GM23338 (cell line): ENCODE results near the gene MTHFSD. TPM values are rescaled to one million over a fixed set of nuclear protein-coding genes. Genes with fewer than 3 reads are reported as not detected.

Experiments
- ATAC-seq: fragments of 200-7000 bp; cut with Tn5 transposase; 3 replicates; pipeline ENCODE4 v1.9.1; 2020
- DNase-seq: peaks from one replicate; pipeline ENCODE4 v3.0.0-alpha.2; 2015; ENCODE audit warnings: low spot score
- H2AFZ ChIP-seq: fragments of 200-600 bp; sonication (generic); 2 replicates; pipeline ENCODE4 v1.8.0; 2016; ENCODE audit warnings: antibody characterized with exemption, mild to moderate bottlenecking, moderate library complexity
- H3F3A ChIP-seq: fragments of 200-600 bp; sonication (generic); replicated peaks from 2 replicates; pipeline ENCODE4 v1.8.0; 2017; ENCODE audit warnings: antibody characterized with exemption, mixed run types, low read depth
- H3K27ac ChIP-seq: fragments of 200-600 bp; sonication (generic); 2 replicates; pipeline ENCODE4 v1.6.1; 2016; ENCODE audit warnings: low read depth
- H3K27me3 ChIP-seq: fragments of 200-600 bp; sonication (generic); 2 replicates; pipeline ENCODE4 v1.8.0; 2016; ENCODE audit warnings: mild to moderate bottlenecking, mixed run types, moderate library complexity; ENCODE audit not compliant: insufficient read depth
- H3K36me3 ChIP-seq: fragments of 200-600 bp; sonication (generic); 2 replicates; pipeline ENCODE4 v1.8.0; 2016; ENCODE audit warnings: mild to moderate bottlenecking; ENCODE audit not compliant: insufficient read depth
- H3K4me1 ChIP-seq: fragments of 200-600 bp; sonication (generic); 2 replicates; pipeline ENCODE4 v1.8.0; 2016; ENCODE audit warnings: mild to moderate bottlenecking, moderate library complexity; ENCODE audit not compliant: insufficient read depth
- H3K4me2 ChIP-seq: fragments of 200-600 bp; sonication (generic); 2 replicates; pipeline ENCODE4 v1.7.1; 2017; ENCODE audit warnings: mixed run types
- H3K4me3 ChIP-seq: fragments of 200-600 bp; sonication (generic); 2 replicates; pipeline ENCODE4 v1.6.1; 2016; ENCODE audit warnings: mixed run types
- H3K79me2 ChIP-seq: fragments of 200-600 bp; sonication (generic); replicated peaks from 2 replicates; pipeline ENCODE4 v1.8.0; 2017; ENCODE audit warnings: mild to moderate bottlenecking; ENCODE audit not compliant: insufficient read depth
- H3K9me2 ChIP-seq: fragments of 200-600 bp; sonication (generic); 2 replicates; pipeline ENCODE4 v1.8.0; 2017; ENCODE audit not compliant: insufficient read depth
- H4K20me1 ChIP-seq: fragments of 200-600 bp; sonication (generic); replicated peaks from 2 replicates; pipeline ENCODE4 v1.8.0; 2017; ENCODE audit warnings: mild to moderate bottlenecking; ENCODE audit not compliant: insufficient read depth
- H3K27ac Mint-ChIP-seq: 2 replicates; pipeline ENCODE4 v1.8.0; 2020; ENCODE audit warnings: inconsistent platforms, mild to moderate bottlenecking, moderate library complexity, mixed read lengths
- H3K27me3 Mint-ChIP-seq: 3 replicates; pipeline ENCODE4 v1.8.0; 2022; ENCODE audit warnings: low read depth, mild to moderate bottlenecking, moderate library complexity, mixed read lengths, inconsistent platforms; ENCODE audit not compliant: insufficient read depth, poor library complexity
- H3K36me3 Mint-ChIP-seq: 3 replicates; pipeline ENCODE4 v1.8.0; 2021; ENCODE audit warnings: low read depth, mild to moderate bottlenecking, inconsistent platforms, moderate library complexity, mixed read lengths
- H3K4me1 Mint-ChIP-seq: 3 replicates; pipeline ENCODE4 v1.8.0; 2020; ENCODE audit warnings: mild to moderate bottlenecking, inconsistent platforms, mixed read lengths
- H3K4me3 Mint-ChIP-seq: 3 replicates; pipeline ENCODE4 v1.8.0; 2021; ENCODE audit warnings: moderate library complexity, mild to moderate bottlenecking, inconsistent platforms, mixed read lengths
- H3K9me3 Mint-ChIP-seq: 3 replicates; pipeline ENCODE4 v1.8.0; 2020; ENCODE audit warnings: moderate library complexity, mild to moderate bottlenecking, inconsistent platforms, mixed read lengths
- CREB1 ChIP-seq: fragments of 250-450 bp; sonication (Bioruptor Pico); IDR thresholded peaks from 2 replicates; pipeline ENCODE4 v1.5.0; 2020; ENCODE audit warnings: low read depth, mild to moderate bottlenecking, moderate library complexity
- CTCF ChIP-seq, 2 experiments: fragments of 200-600 bp in 1 of 2; sonication (generic) in 1 of 2; conservative IDR thresholded peaks; 2 replicates each; pipeline versions ENCODE4 v1.5.1 to v1.6.1; 2016 to 2017; ENCODE audit warnings: antibody characterized with exemption in 2 of 2, low read depth in 2 of 2, mild to moderate bottlenecking in 2 of 2, moderate library complexity in 1 of 2
- EZH2phosphoT487 ChIP-seq: fragments of 200-600 bp; sonication (generic); IDR thresholded peaks from one replicate; pipeline ENCODE4 v1.8.1; 2018; ENCODE audit warnings: antibody characterized with exemption; ENCODE audit not compliant: unreplicated experiment
- NANOG ChIP-seq: IDR thresholded peaks from 2 replicates; pipeline ENCODE4 v1.6.1; 2016; ENCODE audit warnings: antibody characterized with exemption, borderline replicate concordance
- STAT1 ChIP-seq: IDR thresholded peaks from one replicate; pipeline ENCODE4 v1.6.1; 2016; ENCODE audit warnings: antibody characterized with exemption; ENCODE audit not compliant: unreplicated experiment
- ZNF114 ChIP-seq: fragments of 250-450 bp; sonication (Bioruptor Pico); IDR thresholded peaks from 2 replicates; pipeline ENCODE4 v1.5.0; 2020; ENCODE audit warnings: mild to moderate bottlenecking, moderate library complexity
- ZNF331 ChIP-seq: fragments of 250-450 bp; sonication (Bioruptor Pico); IDR thresholded peaks from 2 replicates; pipeline ENCODE4 v1.5.0; 2020; ENCODE audit warnings: low read depth, mild to moderate bottlenecking, moderate library complexity
- polyA plus RNA-seq: library from polyadenylated mRNA; unstranded; fragments of >200 nt; fragmentation: Nextera tagmentation; extraction: Ambion mirVana; gene quantifications from 2 replicates; pipeline ENCODE4 v1.2.1, GENCODE V29; 2016
- total RNA-seq: library from RNA; depleted of rRNA; stranded (reverse); fragments of >200 nt; shearing (Covaris generic); gene quantifications from 2 replicates; pipeline ENCODE4 v1.2.3, GENCODE V29; 2014
- TF ChIP-seq, protein P1 (sequence below): IDR thresholded peaks from 2 replicates; pipeline ENCODE4 v1.6.1; 2016; ENCODE audit warnings: antibody characterized with exemption
- TF ChIP-seq, protein P2 (sequence below): fragments of 250-450 bp; sonication (Bioruptor Pico); IDR thresholded peaks from 2 replicates; pipeline ENCODE4 v1.5.0; 2020; ENCODE audit warnings: mild to moderate bottlenecking, moderate library complexity

Gene MTHFSD
- total and polyA plus RNA-seq, 2 experiments from 2014 or later, result 7.2 to 8.1 TPM

DNA sequence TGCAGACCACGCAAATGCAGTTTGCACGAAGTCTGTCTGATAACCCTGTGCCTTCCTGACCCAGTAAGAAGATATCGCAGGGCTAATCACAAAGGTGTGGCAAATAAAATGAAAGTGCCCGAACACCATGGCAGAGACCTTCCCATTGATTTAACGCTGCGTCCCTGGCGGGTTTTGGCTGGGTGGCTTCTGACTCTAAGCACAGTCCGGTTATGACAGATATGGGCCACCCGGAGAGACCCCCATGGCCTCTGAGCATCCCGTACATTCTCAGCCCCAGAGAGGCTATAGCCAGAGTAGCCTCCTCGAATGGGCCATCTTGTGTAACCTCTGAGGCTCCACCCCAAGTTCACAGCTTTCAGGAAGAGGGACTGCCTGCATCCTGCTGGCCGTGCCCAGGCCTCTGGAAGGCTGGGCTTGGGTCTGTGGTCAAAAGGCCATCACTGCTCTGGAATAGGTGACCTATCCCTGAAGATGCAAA, 17.0 kb upstream of the MTHFSD start:
- peaks cover 5% of the 10 kb centered on the region; the same call in 1 of the 3 replicates for H3K9me3 Mint-ChIP-seq
- H3F3A ChIP-seq, result no peaks in the 10 kb centered on the region; the same call in 1 of the 2 replicates
- ATAC-seq (no peak), DNase-seq (no peak)
- TF ChIP-seq, protein P1, sequence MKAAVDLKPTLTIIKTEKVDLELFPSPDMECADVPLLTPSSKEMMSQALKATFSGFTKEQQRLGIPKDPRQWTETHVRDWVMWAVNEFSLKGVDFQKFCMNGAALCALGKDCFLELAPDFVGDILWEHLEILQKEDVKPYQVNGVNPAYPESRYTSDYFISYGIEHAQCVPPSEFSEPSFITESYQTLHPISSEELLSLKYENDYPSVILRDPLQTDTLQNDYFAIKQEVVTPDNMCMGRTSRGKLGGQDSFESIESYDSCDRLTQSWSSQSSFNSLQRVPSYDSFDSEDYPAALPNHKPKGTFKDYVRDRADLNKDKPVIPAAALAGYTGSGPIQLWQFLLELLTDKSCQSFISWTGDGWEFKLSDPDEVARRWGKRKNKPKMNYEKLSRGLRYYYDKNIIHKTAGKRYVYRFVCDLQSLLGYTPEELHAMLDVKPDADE, result no peak
- TF ChIP-seq, protein P2, sequence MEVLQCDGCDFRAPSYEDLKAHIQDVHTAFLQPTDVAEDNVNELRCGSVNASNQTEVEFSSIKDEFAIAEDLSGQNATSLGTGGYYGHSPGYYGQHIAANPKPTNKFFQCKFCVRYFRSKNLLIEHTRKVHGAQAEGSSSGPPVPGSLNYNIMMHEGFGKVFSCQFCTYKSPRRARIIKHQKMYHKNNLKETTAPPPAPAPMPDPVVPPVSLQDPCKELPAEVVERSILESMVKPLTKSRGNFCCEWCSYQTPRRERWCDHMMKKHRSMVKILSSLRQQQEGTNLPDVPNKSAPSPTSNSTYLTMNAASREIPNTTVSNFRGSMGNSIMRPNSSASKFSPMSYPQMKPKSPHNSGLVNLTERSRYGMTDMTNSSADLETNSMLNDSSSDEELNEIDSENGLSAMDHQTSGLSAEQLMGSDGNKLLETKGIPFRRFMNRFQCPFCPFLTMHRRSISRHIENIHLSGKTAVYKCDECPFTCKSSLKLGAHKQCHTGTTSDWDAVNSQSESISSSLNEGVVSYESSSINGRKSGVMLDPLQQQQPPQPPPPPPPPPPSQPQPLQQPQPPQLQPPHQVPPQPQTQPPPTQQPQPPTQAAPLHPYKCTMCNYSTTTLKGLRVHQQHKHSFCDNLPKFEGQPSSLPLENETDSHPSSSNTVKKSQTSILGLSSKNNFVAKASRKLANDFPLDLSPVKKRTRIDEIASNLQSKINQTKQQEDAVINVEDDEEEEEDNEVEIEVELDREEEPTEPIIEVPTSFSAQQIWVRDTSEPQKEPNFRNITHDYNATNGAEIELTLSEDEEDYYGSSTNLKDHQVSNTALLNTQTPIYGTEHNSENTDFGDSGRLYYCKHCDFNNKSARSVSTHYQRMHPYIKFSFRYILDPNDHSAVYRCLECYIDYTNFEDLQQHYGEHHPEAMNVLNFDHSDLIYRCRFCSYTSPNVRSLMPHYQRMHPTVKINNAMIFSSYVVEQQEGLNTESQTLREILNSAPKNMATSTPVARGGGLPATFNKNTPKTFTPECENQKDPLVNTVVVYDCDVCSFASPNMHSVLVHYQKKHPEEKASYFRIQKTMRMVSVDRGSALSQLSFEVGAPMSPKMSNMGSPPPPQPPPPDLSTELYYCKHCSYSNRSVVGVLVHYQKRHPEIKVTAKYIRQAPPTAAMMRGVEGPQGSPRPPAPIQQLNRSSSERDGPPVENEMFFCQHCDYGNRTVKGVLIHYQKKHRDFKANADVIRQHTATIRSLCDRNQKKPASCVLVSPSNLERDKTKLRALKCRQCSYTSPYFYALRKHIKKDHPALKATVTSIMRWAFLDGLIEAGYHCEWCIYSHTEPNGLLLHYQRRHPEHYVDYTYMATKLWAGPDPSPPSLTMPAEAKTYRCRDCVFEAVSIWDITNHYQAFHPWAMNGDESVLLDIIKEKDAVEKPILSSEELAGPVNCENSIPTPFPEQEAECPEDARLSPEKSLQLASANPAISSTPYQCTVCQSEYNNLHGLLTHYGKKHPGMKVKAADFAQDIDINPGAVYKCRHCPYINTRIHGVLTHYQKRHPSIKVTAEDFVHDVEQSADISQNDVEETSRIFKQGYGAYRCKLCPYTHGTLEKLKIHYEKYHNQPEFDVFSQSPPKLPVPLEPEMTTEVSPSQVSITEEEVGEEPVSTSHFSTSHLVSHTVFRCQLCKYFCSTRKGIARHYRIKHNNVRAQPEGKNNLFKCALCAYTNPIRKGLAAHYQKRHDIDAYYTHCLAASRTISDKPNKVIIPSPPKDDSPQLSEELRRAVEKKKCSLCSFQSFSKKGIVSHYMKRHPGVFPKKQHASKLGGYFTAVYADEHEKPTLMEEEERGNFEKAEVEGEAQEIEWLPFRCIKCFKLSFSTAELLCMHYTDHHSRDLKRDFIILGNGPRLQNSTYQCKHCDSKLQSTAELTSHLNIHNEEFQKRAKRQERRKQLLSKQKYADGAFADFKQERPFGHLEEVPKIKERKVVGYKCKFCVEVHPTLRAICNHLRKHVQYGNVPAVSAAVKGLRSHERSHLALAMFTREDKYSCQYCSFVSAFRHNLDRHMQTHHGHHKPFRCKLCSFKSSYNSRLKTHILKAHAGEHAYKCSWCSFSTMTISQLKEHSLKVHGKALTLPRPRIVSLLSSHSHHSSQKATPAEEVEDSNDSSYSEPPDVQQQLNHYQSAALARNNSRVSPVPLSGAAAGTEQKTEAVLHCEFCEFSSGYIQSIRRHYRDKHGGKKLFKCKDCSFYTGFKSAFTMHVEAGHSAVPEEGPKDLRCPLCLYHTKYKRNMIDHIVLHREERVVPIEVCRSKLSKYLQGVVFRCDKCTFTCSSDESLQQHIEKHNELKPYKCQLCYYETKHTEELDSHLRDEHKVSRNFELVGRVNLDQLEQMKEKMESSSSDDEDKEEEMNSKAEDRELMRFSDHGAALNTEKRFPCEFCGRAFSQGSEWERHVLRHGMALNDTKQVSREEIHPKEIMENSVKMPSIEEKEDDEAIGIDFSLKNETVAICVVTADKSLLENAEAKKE (CRISPR knock-in tag), result no peak
- TF ChIP-seq ZNF331 (CRISPR knock-in tag) (no peak), CREB1 (CRISPR knock-in tag) (no peak), CTCF (conservative IDR thresholded peaks at IDR 0.05; ENCODE audit: low read depth in 2 of 2) (no peak), ZNF114 (CRISPR knock-in tag) (no peak), EZH2phosphoT487 (no peak), NANOG (no peak), STAT1 (no peak)
- peaks cover 71% of the 10 kb centered on the region for H3K4me1 ChIP-seq
- H3K79me2 ChIP-seq, result no peaks in the 10 kb centered on the region
- 0 out of 2 replicates have a peak overlapping the region, but pooled peaks have one; percentile 39 for H3K4me3 ChIP-seq
- H3K36me3 ChIP-seq, result no peaks in the 10 kb centered on the region
- H3K27ac Mint-ChIP-seq, result no peak overlapping the region
- H3K9me2 ChIP-seq, result no peaks in the 10 kb centered on the region
- peaks cover 99% of the 10 kb centered on the region for H3K27me3 ChIP-seq
- no peak overlapping the region for H3K4me3 Mint-ChIP-seq
- H3K27me3 Mint-ChIP-seq, result peaks cover 95% of the 10 kb centered on the region
- H3K4me1 Mint-ChIP-seq, result peaks cover 59% of the 10 kb centered on the region
- no peak overlapping the region for H3K27ac ChIP-seq
- H4K20me1 ChIP-seq, result peaks cover 23% of the 10 kb centered on the region
- H2AFZ ChIP-seq, result no peak overlapping the region
- no peaks in the 10 kb centered on the region for H3K36me3 Mint-ChIP-seq
- peak overlapping the region; percentile 61; the same call in 1 of the 2 replicates for H3K4me2 ChIP-seq
